Right lobe of liver (tissue), 4 donors: ENCODE measurements around the gene SIGLEC1.

ENCODE experiments used
- CTCF ChIP-seq, 4 donors: fragments of 200-600 bp in 3 of 4; fragments of 450-650 bp in 1 of 4; IDR thresholded peaks; one replicate each; pipeline versions ENCODE4 v1.5.1 to v1.8.0; 2016 to 2022; ENCODE audit warnings: antibody characterized with exemption in 4 of 4, mild to moderate bottlenecking in 2 of 4
- POLR2A ChIP-seq: fragments of 450-650 bp; IDR thresholded peaks from one replicate; pipeline ENCODE4 v1.6.1; 2017; ENCODE audit warnings: antibody characterized with exemption, mild to moderate bottlenecking
- donor health status: DM: no; HTN: no; CAD: no.
- donor health status: DM: no; HTN: no; CAD: no.
- donor health status: DM: no; HTN: yes; CAD: no.

DNA sequence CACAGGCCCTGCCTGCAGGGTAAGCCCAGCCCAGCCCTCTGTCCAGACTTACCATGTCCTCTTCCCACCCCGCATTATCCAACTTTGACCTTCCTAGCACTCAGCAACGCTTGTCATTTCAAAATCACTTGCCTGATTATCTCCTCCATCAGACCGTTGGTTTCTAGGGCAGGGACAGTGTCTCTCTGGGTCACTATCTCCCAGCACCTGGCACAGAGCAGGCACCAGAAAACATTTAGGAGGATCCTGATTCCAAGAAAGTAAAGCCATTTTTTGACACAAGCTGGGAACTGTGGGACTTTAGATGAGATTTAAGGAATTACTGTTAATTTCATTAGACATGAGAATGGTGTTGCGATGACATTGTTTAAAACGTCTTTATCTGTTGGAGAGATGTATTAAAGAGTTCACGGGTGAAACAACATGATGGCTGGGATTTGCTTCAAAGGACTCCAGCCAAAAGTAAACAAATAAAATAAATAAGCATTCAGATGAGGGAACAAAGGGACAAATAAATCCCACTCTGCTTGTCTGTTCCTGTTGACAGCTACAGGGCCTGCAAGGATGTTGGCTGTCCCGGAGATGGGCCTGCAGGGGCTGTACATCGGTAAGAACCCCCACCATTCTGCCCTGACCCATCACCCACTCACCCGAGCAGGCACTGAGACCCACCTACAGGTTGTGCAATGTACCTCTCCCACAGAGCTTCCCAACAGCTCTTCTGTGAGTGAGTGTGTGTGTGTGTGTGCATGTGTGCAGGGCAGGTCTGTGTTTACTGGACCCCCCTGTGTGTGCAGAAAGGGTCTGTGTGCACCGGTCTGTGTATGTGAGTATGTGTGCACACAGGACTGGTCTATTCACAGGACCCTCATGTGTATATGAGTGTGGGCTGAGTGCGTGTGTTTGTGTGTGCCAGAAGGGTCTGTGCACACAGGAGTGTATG lies 26.0 kb upstream of the SIGLEC1 start:
- TF ChIP-seq CTCF (IDR thresholded peaks at IDR 0.05), result no peak
- TF ChIP-seq POLR2A, result no peak
